Right cardiac atrium (tissue), 5 donors: ENCODE results near the gene ACOT11. TPM values are rescaled to one million over a fixed set of nuclear protein-coding genes. Genes with fewer than 3 reads are reported as not detected.

Source experiments
- polyA plus RNA-seq: library from polyadenylated mRNA; stranded (reverse); fragments of 200-250 nt; gene quantifications from one replicate; pipeline ENCODE4 v1.2.3, GENCODE V29; 2013
- total RNA-seq, 4 donors: library from RNA; stranded (reverse); fragmentation: NEBNext Ultra II Directional; extraction: Animal tissue kit (Norgen Biotek cat#: 25700); gene quantifications; one replicate each; pipeline ENCODE4 v1.2.1, GENCODE V29; 2021
- donor health status: healthy with polysubstance abuse.
- donor health status: DM: no; HTN: yes; CAD: no.
- donor health status: DM: no; HTN: no; CAD: no.
- donor health status: DM: no; HTN: yes; CAD: no; lungs with severe emphysema.
- donor health status: DM: yes; HTN: yes; CAD: no.

ACOT11 gene
- total and polyA plus RNA-seq, 5 donors: 14.4 to 32.7 (median 26.2) TPM

Other genes with a start within 250 kb of the ACOT11 start
- gene SSBP3, start 141.8 kb upstream of the ACOT11 start, total RNA-seq: 10 to 100 TPM; 25.4 to 55.8 (median 35.8) TPM
- 32.5 TPM for gene SSBP3, start 141.8 kb upstream of the ACOT11 start, polyA plus RNA-seq
- gene FAM151A, start 75.3 kb downstream of the ACOT11 start, total RNA-seq: under 1 TPM in 3 of 4 donors, not detected in 1; 0.15 to 0.72 (median 0.59) TPM
- 0.43 TPM for gene FAM151A, start 75.3 kb downstream of the ACOT11 start, polyA plus RNA-seq
- 10 to 100 TPM in 2 of 4 donors, 1 to 10 TPM in 2; 5.9 to 12.8 (median 9.2) TPM for gene MROH7, start 93.6 kb downstream of the ACOT11 start, total RNA-seq
- gene MROH7, start 93.6 kb downstream of the ACOT11 start, polyA plus RNA-seq: 4.9 TPM
- gene TTC4, start 167.6 kb downstream of the ACOT11 start, total RNA-seq: 10 to 100 TPM; 11.3 to 14.5 (median 13.3) TPM
- 10.1 TPM for gene TTC4, start 167.6 kb downstream of the ACOT11 start, polyA plus RNA-seq
- 1 to 10 TPM; 2.9 to 3.7 (median 3.3) TPM for gene PARS2, start 216.3 kb downstream of the ACOT11 start, total RNA-seq
- gene PARS2, start 216.3 kb downstream of the ACOT11 start, polyA plus RNA-seq: 2.0 TPM